Ectodermal cell (in vitro differentiated cells): ENCODE measurements around the gene ASPHD2.

ENCODE experiments used
- H3K27ac ChIP-seq: 2 replicates; pipeline ENCODE4 v1.7.0; 2013; ENCODE audit warnings: mild to moderate bottlenecking, low read depth, low read length; ENCODE audit not compliant: insufficient read depth, poor library complexity, severe bottlenecking
- H3K27me3 ChIP-seq: 2 replicates; pipeline ENCODE4 v1.7.0; 2013; ENCODE audit warnings: mild to moderate bottlenecking, low read length; ENCODE audit not compliant: insufficient read depth, control insufficient read depth, poor library complexity, severe bottlenecking
- H3K36me3 ChIP-seq: one replicate; pipeline ENCODE4 v1.7.0; 2013; ENCODE audit warnings: low read length; ENCODE audit not compliant: control insufficient read depth, insufficient read depth
- H3K4me1 ChIP-seq: one replicate; pipeline ENCODE4 v1.7.0; 2013; ENCODE audit warnings: low read length; ENCODE audit not compliant: control insufficient read depth, insufficient read depth
- H3K4me3 ChIP-seq: 2 replicates; pipeline ENCODE4 v1.7.0; 2013; ENCODE audit warnings: low read depth, low read length, control low read depth; ENCODE audit not compliant: insufficient read depth
- H3K9me3 ChIP-seq: 2 replicates; pipeline ENCODE4 v1.7.0; 2013; ENCODE audit warnings: mild to moderate bottlenecking, low read length, moderate library complexity; ENCODE audit not compliant: control insufficient read depth
- WGBS, 2 experiments: methylation state at CpG; one replicate each; pipeline ENCODE4 v1.1.7; 2013; ENCODE audit warnings: missing lambda C conversion rate in 2 of 2; 5-methylcytosine and 5-hydroxymethylcytosine counted together

ASPHD2 gene

DNA sequence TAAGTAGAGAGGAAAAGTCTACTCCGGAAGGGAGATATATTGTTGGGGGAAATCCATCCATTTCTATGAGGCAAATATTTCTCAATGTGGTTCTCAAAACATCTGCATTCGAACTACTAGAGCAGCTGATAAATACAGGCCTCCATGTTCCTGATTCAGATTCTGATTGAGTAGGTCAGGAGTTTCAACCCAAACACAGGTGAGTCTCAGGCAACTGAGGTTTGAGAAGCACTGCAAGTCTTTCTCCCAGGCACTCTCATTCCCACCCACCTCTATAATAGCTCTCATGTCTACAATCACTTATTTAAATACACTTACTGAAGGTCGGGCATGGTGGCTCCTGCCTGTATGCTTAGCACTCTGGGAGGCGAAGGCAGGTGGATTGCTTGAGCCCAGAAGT is 14.7 kb upstream of the ASPHD2 start:
- no peaks in the 10 kb centered on the region for H3K36me3 ChIP-seq
- no peak overlapping the region for H3K4me3 ChIP-seq
- no peak overlapping the region for H3K27ac ChIP-seq
- H3K9me3 ChIP-seq: no peaks in the 10 kb centered on the region
- peaks cover 3% of the 10 kb centered on the region for H3K27me3 ChIP-seq
- WGBS, 2 experiments: 92 to 97% methylated on average over 4 of the region's 4 CpGs
- H3K4me1 ChIP-seq: no peaks in the 10 kb centered on the region

DNA sequence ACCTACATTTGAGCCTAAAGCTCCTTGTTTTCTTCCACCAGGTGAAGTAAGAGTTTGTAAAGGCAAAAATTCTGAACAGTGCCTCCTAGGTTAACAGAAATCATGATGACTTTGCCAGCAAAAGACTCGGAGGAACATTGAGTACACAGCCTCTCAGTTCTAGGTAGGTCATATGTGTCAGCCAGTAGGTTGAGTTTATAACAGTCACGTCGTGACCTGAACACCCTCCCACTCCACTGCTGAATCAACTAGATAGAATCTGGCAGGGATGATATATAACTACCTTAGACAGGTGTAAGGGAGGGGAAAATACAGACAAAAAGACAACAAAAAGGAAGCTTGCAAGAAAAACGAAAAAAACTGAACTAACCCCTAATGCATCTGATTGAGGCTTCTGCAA is 12.8 kb upstream of the ASPHD2 start:
- no peaks in the 10 kb centered on the region for H3K27me3 ChIP-seq
- no peak overlapping the region for H3K4me3 ChIP-seq
- 83 to 90% methylated on average over 2 to 4 of the region's 4 CpGs for WGBS, 2 experiments
- H3K27ac ChIP-seq: no peak overlapping the region
- no peaks in the 10 kb centered on the region for H3K9me3 ChIP-seq
- no peaks in the 10 kb centered on the region for H3K4me1 ChIP-seq
- H3K36me3 ChIP-seq: no peaks in the 10 kb centered on the region

DNA sequence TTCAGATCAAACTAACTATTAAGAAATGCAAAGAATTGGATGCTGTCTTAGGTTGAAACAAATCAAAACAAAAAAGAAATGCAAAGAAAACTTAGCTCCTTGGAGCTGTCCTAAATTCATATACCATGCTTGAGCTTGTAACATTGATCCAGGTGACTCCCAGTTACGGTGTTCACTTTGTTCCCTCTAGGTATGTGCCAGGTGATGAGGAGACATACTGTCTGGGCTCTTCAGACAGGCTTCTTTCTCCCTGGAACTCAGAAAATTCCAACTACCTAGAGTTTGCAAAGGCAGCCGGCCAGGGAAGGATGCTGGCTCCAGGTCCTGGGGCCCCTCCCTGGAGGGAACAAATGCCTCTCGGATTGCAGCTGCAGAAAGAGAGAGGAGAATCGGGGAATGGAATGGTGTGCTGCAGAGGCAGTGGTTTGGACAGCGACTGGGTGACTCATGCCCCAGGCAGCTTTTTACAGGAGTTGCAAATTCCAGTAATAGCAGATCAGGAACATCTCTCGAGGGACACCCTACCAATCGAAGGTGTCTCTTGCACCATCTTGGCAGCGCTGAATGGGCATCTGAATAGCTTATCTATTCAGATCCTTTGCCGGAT is 12.3 kb upstream of the ASPHD2 start:
- Histone ChIP-seq H3K27me3 (no peaks in the 10 kb centered on the region), H3K4me3 (no peak overlapping the region), H3K27ac (no peak overlapping the region), H3K4me1 (no peaks in the 10 kb centered on the region), H3K36me3 (no peaks in the 10 kb centered on the region), H3K9me3 (no peaks in the 10 kb centered on the region)
- WGBS, 2 experiments: 46 to 49% methylated on average over 9 of the region's 9 CpGs

DNA sequence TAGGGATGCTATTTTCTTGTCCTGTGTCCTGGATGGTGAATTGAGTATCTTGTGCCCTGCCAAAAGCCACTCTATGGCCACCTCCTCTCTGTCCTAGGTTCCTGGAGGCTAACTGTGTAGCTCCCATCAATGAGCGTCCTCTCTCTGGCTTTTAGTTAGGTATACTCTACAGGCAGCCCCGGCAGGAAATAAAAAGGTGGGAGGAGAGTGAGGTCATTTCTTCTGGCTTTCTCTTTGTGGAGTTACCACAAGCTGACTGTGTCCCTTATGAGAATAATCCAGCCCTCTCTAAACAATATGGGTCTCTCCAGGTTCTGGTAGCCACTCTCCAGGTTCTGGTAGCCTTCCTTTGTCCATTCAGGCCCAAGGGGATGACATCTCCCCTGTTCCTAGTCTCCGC is 11.7 kb upstream of the ASPHD2 start:
- H3K27me3 ChIP-seq: no peaks in the 10 kb centered on the region
- H3K4me3 ChIP-seq: no peak overlapping the region
- 84 to 94% methylated on average over 3 of the region's 3 CpGs for WGBS, 2 experiments
- H3K27ac ChIP-seq: no peak overlapping the region
- H3K9me3 ChIP-seq: no peaks in the 10 kb centered on the region
- H3K36me3 ChIP-seq: no peaks in the 10 kb centered on the region
- no peaks in the 10 kb centered on the region for H3K4me1 ChIP-seq

DNA sequence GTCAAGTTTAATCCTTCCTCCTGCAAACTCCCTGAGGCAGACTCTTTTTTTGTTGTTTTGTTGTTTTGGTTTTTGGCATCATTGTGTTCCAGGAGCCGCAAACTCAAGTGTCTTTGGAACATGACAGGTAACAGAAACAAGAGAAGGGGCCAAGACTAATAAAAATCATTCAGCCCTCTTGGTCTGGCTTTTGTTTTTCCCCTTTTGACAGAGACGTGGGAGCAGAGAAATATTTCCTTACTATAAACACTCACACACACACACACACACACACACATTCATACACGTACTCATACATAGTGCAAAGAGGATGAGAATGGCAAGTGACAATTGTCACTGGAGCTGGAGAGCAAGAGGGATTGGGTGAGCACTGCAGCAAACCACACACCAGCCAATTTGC is 10.4 kb upstream of the ASPHD2 start:
- Histone ChIP-seq H3K27me3 (no peaks in the 10 kb centered on the region), H3K4me3 (no peak overlapping the region), H3K4me1 (no peaks in the 10 kb centered on the region), H3K9me3 (no peaks in the 10 kb centered on the region), H3K36me3 (no peaks in the 10 kb centered on the region), H3K27ac (no peak overlapping the region)
- WGBS, 2 experiments: 84 to 98% methylated on average over 3 of the region's 3 CpGs

DNA sequence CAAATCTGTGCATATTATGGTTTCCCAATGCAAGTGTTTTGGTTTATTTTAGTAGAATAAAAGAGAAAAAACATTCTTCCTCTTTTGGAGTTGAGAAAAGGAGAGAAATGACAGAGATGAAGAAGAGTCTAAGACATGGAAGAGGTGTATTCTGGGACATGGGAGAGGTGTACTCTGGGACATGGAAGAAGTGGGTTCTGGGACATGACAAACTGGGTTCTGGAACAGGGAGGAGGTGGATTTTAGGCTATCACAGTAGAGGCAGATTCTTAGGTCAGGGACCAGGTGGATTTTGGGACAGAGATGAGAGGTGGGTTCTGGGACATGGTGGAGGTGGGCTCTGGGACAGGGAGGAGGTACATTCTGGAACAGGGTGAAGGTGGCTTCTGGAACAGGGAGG is 2.1 kb upstream of the ASPHD2 start:
- no peak overlapping the region for H3K4me3 ChIP-seq
- H3K27ac ChIP-seq: no peak overlapping the region
- no peaks in the 10 kb centered on the region for H3K9me3 ChIP-seq
- no peaks in the 10 kb centered on the region for H3K36me3 ChIP-seq
- H3K27me3 ChIP-seq: peaks cover 26% of the 10 kb centered on the region
- peaks cover 14% of the 10 kb centered on the region for H3K4me1 ChIP-seq

DNA sequence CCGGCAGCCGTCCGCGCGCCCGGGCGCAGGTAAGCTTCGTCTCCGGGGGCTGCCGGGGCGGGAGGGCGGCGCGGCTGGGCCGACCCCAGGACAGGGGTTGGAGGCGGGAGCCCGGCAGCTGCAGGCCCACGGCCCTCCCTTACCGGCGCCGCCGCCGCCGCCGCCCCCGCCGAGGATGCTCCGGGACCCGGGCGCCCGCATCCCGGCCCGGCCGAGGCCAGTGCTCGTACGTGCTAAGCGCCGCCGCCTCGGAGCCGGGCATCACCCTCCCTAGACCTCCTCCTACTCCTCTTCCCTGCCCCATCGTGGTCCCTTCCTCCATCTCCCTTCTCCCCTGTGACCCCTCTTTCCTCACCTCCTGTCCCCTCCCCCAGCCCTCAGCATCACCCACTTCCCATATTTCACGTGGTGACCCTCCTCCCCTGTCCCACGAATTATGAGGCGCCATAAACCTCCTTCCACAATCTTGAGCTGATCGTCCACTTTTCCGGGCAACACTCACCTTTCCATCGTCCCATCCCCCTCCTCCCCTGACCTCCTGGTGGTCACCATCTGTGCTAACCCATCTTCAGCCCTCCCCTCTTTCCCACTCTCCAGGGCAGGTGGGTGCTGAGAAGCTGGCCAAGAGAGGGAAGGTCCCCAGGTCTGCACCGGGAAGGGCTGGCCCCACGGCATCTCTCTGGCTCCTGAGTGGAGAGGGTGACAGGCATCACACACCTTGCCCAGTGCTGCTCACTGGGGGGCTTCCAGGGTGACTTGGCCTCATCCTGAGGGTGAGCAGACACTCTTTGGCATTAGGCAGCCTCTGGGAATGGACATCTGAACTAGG is 612 bp downstream of the ASPHD2 start:
- Histone ChIP-seq H3K4me1 (peaks cover 22% of the 10 kb centered on the region), H3K4me3 (peak overlapping the region; percentile 53), H3K27ac (no peak overlapping the region), H3K9me3 (no peaks in the 10 kb centered on the region), H3K36me3 (peaks cover 9% of the 10 kb centered on the region), H3K27me3 (peaks cover 26% of the 10 kb centered on the region)
- 5 to 6% methylated on average over 50 of the region's 50 CpGs for WGBS, 2 experiments

DNA sequence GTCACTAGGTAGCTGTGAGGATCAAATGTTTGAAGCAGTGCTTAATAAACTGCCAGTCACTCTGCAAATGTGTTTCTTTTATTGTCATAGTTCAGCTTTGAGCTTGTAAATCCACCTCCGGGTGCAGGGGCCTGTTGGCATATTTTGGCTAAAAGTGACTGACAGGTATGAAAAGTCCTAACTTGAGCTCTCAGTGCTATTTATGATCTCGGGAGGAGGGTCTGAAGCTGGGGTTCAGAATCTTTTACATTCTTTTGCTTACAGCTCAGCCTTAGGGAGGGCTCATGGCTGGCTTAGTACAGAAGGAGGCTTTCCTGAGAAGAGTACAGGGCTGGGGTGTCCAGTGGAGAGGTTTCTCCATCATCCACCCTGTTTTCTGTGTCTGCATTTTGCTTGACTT is 1.5 kb downstream of the ASPHD2 start:
- no peaks in the 10 kb centered on the region for H3K9me3 ChIP-seq
- peaks cover 22% of the 10 kb centered on the region for H3K4me1 ChIP-seq
- 86 to 87% methylated on average over 2 of the region's 2 CpGs for WGBS, 2 experiments
- no peak overlapping the region for H3K27ac ChIP-seq
- peak overlapping the region; percentile 1 for H3K4me3 ChIP-seq
- H3K27me3 ChIP-seq: peaks cover 26% of the 10 kb centered on the region
- H3K36me3 ChIP-seq: peaks cover 9% of the 10 kb centered on the region

DNA sequence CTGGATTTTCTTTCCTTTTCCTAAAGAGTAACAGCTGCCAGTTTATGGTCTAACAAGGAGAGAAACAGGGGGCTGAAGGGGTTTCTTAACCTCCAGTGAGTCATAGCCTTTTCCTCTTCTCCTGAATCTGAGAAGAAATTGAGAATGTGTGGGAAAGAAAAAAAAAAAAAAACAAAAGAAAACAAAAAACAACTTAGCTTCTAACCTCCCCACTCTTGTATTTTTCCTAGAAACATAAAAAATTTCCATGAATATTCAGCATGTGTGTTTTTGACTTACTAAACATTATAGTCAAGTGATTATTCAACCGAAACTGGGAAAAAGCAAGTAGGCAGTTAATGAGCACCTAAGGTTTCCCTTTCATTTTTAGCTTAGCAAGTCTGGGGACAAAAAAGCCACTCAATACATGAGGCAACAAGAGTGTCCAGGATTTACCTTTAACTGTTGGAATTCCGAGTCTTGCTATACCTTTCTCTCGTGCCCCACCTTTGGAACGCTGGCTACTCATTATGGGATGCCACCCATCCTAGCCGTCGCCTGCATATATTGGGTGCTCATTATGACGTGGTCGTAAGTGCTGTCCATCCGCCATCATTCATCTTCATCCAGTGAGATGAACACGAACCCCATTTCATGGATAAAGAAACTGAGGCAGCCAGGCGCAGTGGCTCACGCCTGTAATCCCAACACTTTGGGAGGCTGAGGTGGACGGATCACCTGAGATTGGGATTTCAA is 2.4 kb downstream of the ASPHD2 start:
- Histone ChIP-seq H3K27ac (no peak overlapping the region), H3K36me3 (peaks cover 9% of the 10 kb centered on the region), H3K4me1 (peaks cover 22% of the 10 kb centered on the region), H3K9me3 (no peaks in the 10 kb centered on the region), H3K27me3 (peaks cover 26% of the 10 kb centered on the region), H3K4me3 (no peak overlapping the region)
- 95 to 97% methylated on average over 13 of the region's 13 CpGs for WGBS, 2 experiments

DNA sequence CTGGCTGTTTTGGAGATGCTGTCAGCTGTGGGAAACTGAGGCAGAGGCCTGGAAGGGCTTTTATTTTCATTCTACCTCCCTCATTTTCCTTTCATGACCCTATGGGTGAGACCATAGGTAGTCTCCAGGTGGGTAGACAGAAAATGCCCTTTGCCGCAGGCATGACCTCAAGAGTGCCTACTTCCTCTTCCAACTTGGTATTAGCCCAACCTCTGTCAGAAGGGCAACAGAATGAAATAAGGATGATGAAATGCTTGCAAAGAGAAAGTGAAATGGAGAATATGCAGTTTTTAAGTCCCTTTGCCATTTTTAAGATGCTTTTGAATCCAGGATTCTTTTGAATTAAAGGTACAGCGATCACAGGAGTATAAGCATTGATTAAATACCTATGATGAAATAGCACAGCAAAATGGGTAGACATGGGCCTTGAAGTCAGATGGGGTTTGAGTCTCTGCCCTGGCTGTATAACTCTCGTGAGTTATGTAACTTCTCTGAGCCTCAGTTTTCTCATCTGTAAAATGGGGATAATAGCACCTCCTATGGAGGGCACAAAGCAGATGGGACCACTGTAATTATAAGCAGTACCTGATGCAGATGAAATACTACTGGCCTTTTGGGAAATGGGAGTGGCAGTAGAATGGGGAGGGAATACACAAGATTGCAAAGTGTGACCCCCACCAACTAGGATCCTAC is 3.7 kb downstream of the ASPHD2 start:
- peaks cover 9% of the 10 kb centered on the region for H3K36me3 ChIP-seq
- H3K27me3 ChIP-seq: peaks cover 18% of the 10 kb centered on the region
- no peak overlapping the region for H3K27ac ChIP-seq
- no peaks in the 10 kb centered on the region for H3K9me3 ChIP-seq
- no peak overlapping the region for H3K4me3 ChIP-seq
- H3K4me1 ChIP-seq: peaks cover 22% of the 10 kb centered on the region
- WGBS, 2 experiments: 92 to 93% methylated on average over 3 of the region's 3 CpGs
